PC-3 (cell line): ENCODE data around the gene HLCS. TPM values are rescaled to one million over a fixed set of nuclear protein-coding genes. Genes with fewer than 3 reads are reported as not detected.

Experiments used
- ATAC-seq: fragments of 200-7000 bp; cut with Tn5 transposase; 2 replicates; pipeline ENCODE4 v1.9.1; 2020; ENCODE audit warnings: mild to moderate bottlenecking, moderate library complexity
- BruUV-seq: library from RNA; stranded (reverse); fragments of 400-500 nt; replicated peaks from 2 replicates; lab custom pipeline; 2021; lab: Mats Ljungman, UMichigan
- CTCF ChIA-PET: fragments of 300-600 bp; sonication (Branson Sonifier 250); formaldehyde crosslinking; loops from one replicate; lab custom pipeline; 2022; ENCODE audit warnings: antibody characterized with exemption; lab: Charles Lee
- POLR2A ChIA-PET: fragments of 300-600 bp; sonication (Branson Sonifier 250); formaldehyde crosslinking; loops from one replicate; lab custom pipeline; 2022; ENCODE audit warnings: antibody characterized with exemption; ENCODE audit not compliant: unreplicated experiment; lab: Charles Lee
- DNase-seq: peaks from one replicate; pipeline ENCODE4 v3.0.0-alpha.2; 2015
- H2AFZ ChIP-seq: fragments of 300-600 bp; sonication (generic); 2 replicates; pipeline ENCODE4 v1.6.0; 2016; ENCODE audit warnings: antibody characterized with exemption, low read length
- H3F3A ChIP-seq: fragments of 300-600 bp; sonication (generic); one replicate; pipeline ENCODE4 v1.6.0; 2017; ENCODE audit warnings: antibody characterized with exemption, low read length, control low read depth, mild to moderate bottlenecking; ENCODE audit not compliant: unreplicated experiment
- H3K27ac ChIP-seq: fragments of 300-600 bp; sonication (generic); 2 replicates; pipeline ENCODE4 v1.5.1; 2016; ENCODE audit warnings: mild to moderate bottlenecking, low read length
- H3K27me3 ChIP-seq: fragments of 300-600 bp; sonication (generic); 2 replicates; pipeline ENCODE4 v1.6.1; 2016; ENCODE audit warnings: low read length, mixed read lengths
- H3K36me3 ChIP-seq: fragments of 300-600 bp; sonication (generic); 2 replicates; pipeline ENCODE4 v1.6.1; 2016; ENCODE audit warnings: low read depth, mixed run types, low read length, mixed read lengths
- H3K4me1 ChIP-seq: fragments of 300-600 bp; sonication (generic); 2 replicates; pipeline ENCODE4 v1.5.1; 2016; ENCODE audit warnings: low read length; ENCODE audit not compliant: insufficient read depth
- H3K4me2 ChIP-seq: fragments of 300-600 bp; sonication (generic); 2 replicates; pipeline ENCODE4 v1.6.0; 2016; ENCODE audit warnings: low read length
- H3K4me3 ChIP-seq: fragments of 300-600 bp; sonication (generic); 2 replicates; pipeline ENCODE4 v1.5.1; 2016; ENCODE audit warnings: mild to moderate bottlenecking, low read length, mixed read lengths
- H3K79me2 ChIP-seq: fragments of 300-600 bp; sonication (generic); 2 replicates; pipeline ENCODE4 v1.6.1; 2017; ENCODE audit warnings: low read length, mixed read lengths
- H3K9ac ChIP-seq: fragments of 300-600 bp; sonication (generic); 2 replicates; pipeline ENCODE4 v1.6.0; 2016; ENCODE audit warnings: mild to moderate bottlenecking, low read length
- H3K9me2 ChIP-seq: fragments of 300-600 bp; sonication (generic); replicated peaks from 2 replicates; pipeline ENCODE4 v1.6.1; 2016; ENCODE audit warnings: mixed run types, low read length, mixed read lengths
- H3K9me3 ChIP-seq: fragments of 300-600 bp; sonication (generic); 2 replicates; pipeline ENCODE4 v1.6.1; 2016; ENCODE audit warnings: low read length, mixed read lengths
- H4K20me1 ChIP-seq: fragments of 300-600 bp; sonication (generic); 2 replicates; pipeline ENCODE4 v1.6.1; 2016; ENCODE audit warnings: low read length, mixed read lengths
- EZH2 ChIP-seq: fragments of 300-600 bp; sonication (generic); IDR thresholded peaks from one replicate; pipeline ENCODE4 v1.6.1; 2017; ENCODE audit warnings: antibody characterized with exemption, mild to moderate bottlenecking, low read length; ENCODE audit not compliant: unreplicated experiment
- EZH2phosphoT487 ChIP-seq: fragments of 300-600 bp; sonication (generic); IDR thresholded peaks from 2 replicates; pipeline ENCODE4 v1.6.1; 2018; ENCODE audit warnings: mild to moderate bottlenecking, antibody characterized with exemption, low read length, borderline replicate concordance
- intact Hi-C: fragments of 100-400 bp; cut with micrococcal nuclease; formaldehyde crosslinking; loops from 2 replicates; pipeline ENCODE4 v1.9.0; 2023
- total RNA-seq: library from RNA; depleted of rRNA; stranded (reverse); fragments of >200 nt; gene quantifications from 2 replicates; pipeline ENCODE4 v1.2.3, GENCODE V29; 2014
- TF ChIP-seq, protein P1 (sequence below): fragments of 300-600 bp; sonication (generic); conservative IDR thresholded peaks from 2 replicates; pipeline ENCODE4 v1.5.1; 2017; ENCODE audit warnings: antibody characterized with exemption, low read depth, mild to moderate bottlenecking, low read length

Gene HLCS
- total RNA-seq, 1 experiment from 2014 or later: 44.1 TPM

DNA sequence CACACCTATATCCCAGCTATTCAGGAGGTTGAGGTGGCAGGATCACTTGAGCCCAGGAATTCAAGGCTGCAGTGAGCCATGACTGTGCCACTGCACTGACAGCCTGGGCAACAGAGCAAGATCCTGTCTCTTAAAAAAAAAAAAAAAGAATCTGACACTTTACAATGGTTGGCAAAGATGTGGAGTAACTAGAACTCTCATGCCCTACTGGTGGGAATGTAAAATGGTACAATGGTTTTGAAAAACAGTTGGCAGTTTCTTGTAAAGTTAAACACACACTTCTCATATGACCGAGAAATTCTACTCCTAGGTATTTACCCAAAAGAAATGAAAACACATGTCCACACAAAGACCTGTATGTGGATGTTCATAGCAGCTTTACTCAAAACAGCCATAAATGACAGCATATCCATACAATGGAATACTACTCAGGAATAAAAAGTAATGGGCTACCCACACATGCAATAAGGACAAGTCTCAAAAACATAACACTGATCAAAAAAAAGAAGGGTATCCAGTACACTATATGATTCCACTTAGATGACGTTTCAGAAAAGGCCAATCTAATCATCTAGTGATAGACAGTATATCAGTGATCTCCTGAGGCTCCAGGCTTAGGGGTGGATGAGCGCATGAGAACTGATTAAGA lies 58.1 kb downstream of the HLCS start:
- POLR2A ChIA-PET: interaction anchor here (0.6 kb wide), 1 partner anchor 24 kb away, joined by 5 read pairs; no protein-coding TSS in a partner anchor

DNA sequence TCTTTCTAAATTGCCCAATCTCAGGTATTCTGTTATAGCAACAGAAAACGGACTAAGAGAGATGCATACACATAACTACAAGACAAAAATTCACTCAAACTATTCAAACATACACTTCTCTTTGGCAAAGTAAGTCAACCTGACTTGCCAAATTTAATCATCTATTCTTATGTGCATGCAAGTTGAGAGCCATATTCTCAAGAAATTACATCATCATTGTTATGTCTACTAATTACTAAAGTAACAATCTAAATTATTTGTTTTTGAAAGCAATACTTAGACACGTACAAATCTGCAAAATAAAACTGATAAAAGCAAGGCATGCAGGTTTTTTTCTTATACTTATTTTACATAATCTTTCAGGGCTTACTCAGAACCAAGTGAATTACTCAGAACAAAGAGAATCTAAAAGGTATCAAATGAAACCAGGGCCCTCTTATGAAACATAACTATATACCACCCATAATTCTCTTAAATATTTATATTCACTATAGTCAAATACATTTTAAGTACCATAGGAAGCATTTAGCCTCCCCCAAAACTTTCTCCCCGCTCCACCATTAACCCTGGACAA lies 62.3 kb downstream of the HLCS start:
- no peak for ATAC-seq
- H3K27me3 ChIP-seq: no peaks in the 10 kb centered on the region
- peaks cover 36% of the 10 kb centered on the region for H3K79me2 ChIP-seq
- no peak overlapping the region for H3K4me3 ChIP-seq
- H3K36me3 ChIP-seq: peaks cover 9% of the 10 kb centered on the region
- no peaks in the 10 kb centered on the region for H3K9me2 ChIP-seq
- no TSS peak for BruUV-seq
- no peak overlapping the region for H3K27ac ChIP-seq
- DNase-seq: no peak
- ChIA-PET CTCF (interaction anchor here (0.6 kb wide), 1 partner anchor 73 kb away, joined by 3 read pairs; no protein-coding TSS in a partner anchor), POLR2A (no interaction called here)
- H3K4me2 ChIP-seq: no peak overlapping the region
- intact Hi-C loops: no loop called here
- no peak for TF ChIP-seq EZH2
- TF ChIP-seq EZH2phosphoT487: no peak
- TF ChIP-seq, protein P1, sequence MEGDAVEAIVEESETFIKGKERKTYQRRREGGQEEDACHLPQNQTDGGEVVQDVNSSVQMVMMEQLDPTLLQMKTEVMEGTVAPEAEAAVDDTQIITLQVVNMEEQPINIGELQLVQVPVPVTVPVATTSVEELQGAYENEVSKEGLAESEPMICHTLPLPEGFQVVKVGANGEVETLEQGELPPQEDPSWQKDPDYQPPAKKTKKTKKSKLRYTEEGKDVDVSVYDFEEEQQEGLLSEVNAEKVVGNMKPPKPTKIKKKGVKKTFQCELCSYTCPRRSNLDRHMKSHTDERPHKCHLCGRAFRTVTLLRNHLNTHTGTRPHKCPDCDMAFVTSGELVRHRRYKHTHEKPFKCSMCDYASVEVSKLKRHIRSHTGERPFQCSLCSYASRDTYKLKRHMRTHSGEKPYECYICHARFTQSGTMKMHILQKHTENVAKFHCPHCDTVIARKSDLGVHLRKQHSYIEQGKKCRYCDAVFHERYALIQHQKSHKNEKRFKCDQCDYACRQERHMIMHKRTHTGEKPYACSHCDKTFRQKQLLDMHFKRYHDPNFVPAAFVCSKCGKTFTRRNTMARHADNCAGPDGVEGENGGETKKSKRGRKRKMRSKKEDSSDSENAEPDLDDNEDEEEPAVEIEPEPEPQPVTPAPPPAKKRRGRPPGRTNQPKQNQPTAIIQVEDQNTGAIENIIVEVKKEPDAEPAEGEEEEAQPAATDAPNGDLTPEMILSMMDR: no peak
- no peak overlapping the region for H3K9ac ChIP-seq
- peaks cover 7% of the 10 kb centered on the region for H3F3A ChIP-seq
- H4K20me1 ChIP-seq: no peaks in the 10 kb centered on the region
- H2AFZ ChIP-seq: no peak overlapping the region
- peaks cover 14% of the 10 kb centered on the region for H3K4me1 ChIP-seq
- no peaks in the 10 kb centered on the region for H3K9me3 ChIP-seq

More for the DNA sequence above, 58.1 kb downstream of the HLCS start:
- Histone ChIP-seq H3F3A (peaks cover 9% of the 10 kb centered on the region), H3K4me2 (0 out of 2 replicates have a peak overlapping the region, but pooled peaks have one; percentile 4), H3K9ac (peak overlapping the region; percentile 83), H3K79me2 (peaks cover 59% of the 10 kb centered on the region), H4K20me1 (no peaks in the 10 kb centered on the region), H3K9me2 (no peaks in the 10 kb centered on the region), H3K4me1 (peaks cover 38% of the 10 kb centered on the region), H3K9me3 (no peaks in the 10 kb centered on the region), H3K27ac (peak overlapping the region; percentile 98), H3K27me3 (no peaks in the 10 kb centered on the region), H2AFZ (no peak overlapping the region), H3K4me3 (no peak overlapping the region), H3K36me3 (peaks cover 9% of the 10 kb centered on the region)
- intact Hi-C loops: no loop called here
- ATAC-seq: peak; percentile 21
- no peak for TF ChIP-seq EZH2
- TF ChIP-seq, protein P1: peak; percentile 49
- TF ChIP-seq EZH2phosphoT487: no peak
- DNase-seq: peak; percentile 69
- BruUV-seq: no TSS peak
- CTCF ChIA-PET: no interaction called here
